Fibroblast of lung (primary cell): Measurements from ENCODE around the gene FAM13B.

Experiments used
- EZH2 ChIP-seq: IDR thresholded peaks from 2 replicates; pipeline ENCODE4 v1.5.1; 2012; ENCODE audit warnings: low read length, control low read depth, mild to moderate bottlenecking; ENCODE audit errors: missing control alignments
- TF ChIP-seq, protein P1 (sequence below), 2 donors: IDR thresholded peaks in 1 of 2; conservative IDR thresholded peaks in 1 of 2; 1 replicate in 1 of 2; 2 replicates in 1 of 2; pipeline ENCODE4 v1.5.1; 2011 to 2012; ENCODE audit warnings: low read length in 2 of 2, control low read depth in 1 of 2, inconsistent platforms in 1 of 2, low read depth in 1 of 2, mild to moderate bottlenecking in 1 of 2

DNA sequence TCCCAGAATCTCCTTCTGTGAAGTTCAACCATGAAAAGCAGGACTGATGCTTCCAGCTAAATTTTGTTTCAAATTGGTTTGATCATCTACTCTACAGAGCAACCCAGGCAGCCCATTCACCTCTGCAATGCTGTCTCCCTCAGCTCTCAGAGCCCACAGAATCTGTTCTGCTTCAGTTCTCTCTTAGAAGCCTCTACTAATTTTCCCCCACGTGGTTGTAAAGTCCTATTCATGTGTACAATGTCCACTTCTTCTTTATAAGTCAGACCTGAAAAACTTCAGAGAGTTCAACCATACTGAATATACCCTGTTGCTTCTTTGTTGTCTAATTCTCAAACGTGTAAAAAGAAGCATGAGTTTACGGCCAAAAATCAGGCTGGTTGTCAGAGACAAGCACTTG is 21.3 kb upstream of the FAM13B start:
- no peak for TF ChIP-seq EZH2
- TF ChIP-seq, protein P1, sequence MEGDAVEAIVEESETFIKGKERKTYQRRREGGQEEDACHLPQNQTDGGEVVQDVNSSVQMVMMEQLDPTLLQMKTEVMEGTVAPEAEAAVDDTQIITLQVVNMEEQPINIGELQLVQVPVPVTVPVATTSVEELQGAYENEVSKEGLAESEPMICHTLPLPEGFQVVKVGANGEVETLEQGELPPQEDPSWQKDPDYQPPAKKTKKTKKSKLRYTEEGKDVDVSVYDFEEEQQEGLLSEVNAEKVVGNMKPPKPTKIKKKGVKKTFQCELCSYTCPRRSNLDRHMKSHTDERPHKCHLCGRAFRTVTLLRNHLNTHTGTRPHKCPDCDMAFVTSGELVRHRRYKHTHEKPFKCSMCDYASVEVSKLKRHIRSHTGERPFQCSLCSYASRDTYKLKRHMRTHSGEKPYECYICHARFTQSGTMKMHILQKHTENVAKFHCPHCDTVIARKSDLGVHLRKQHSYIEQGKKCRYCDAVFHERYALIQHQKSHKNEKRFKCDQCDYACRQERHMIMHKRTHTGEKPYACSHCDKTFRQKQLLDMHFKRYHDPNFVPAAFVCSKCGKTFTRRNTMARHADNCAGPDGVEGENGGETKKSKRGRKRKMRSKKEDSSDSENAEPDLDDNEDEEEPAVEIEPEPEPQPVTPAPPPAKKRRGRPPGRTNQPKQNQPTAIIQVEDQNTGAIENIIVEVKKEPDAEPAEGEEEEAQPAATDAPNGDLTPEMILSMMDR (conservative IDR thresholded peaks at IDR 0.05 in 1 of 2, IDR thresholded peaks at IDR 0.05 in 1 of 2; ENCODE audit: low read depth in 1 of 2, low read length in 2 of 2) = no peak
